ENCODE data around the gene TSHB. TPM values are rescaled to one million over a fixed set of nuclear protein-coding genes. Genes with fewer than 3 reads are reported as not detected.

The TSHB gene
- total RNA-seq, 1 experiment from 2014 or later: not detected

- DNase-seq (ENCODE audit: low read depth): no peak
Measured at GRCh38 chr1:115059316-115059715, 29.7 kb downstream of the TSHB start.

- no peak for DNase-seq (ENCODE audit: low read depth)
Measured at GRCh38 chr1:115060501-115060900, 30.9 kb downstream of the TSHB start.

- peak; percentile 99 for DNase-seq (ENCODE audit: low read depth)
Measured at GRCh38 chr1:115062542-115063004, 32.9 kb downstream of the TSHB start.

GRCh38 chr1:115063228-115063901 lies 33.7 kb downstream of the TSHB start:
- DNase-seq (ENCODE audit: low read depth): peak; percentile 78

DNA sequence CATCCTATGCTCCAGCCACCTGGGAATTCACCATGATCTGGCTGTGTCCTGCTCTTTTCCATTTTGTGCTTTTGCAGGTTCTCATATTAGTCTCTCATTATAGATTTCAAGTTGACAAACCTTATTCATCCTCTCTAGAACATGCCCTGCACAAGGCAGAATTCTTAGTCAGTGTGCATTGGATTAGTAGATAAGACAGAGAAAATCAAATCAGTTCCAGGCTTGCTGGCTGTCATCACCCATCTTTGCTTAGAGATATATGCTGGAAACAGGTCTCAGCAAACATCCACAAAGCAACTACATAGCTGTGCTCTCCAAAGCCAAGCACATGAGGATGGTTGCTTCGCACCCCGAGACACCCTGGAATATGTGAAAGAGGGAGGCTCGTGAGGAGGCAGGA lies 34.8 kb downstream of the TSHB start:
- DNase-seq (ENCODE audit: low read depth): no peak

DNA sequence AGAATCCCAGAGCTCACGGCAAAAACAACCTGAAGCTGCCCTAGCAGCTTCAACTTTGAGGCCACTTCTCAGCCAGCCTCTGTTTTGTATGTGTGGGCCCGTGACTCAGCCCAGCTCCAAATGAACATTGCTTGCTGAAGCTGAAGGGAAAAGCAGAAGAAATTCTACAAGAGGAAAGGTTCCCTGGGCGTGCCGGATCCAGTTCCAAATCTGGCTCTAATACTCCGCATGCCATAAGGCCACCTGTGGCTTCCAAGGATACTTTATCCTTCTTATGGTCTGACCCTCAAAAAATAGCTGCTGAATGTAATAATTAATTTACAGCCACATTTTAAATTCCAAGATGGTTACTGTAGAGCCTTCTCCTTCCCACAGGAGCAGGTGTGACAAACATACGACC lies 35.4 kb downstream of the TSHB start:
- DNase-seq (ENCODE audit: low read depth): peak; percentile 74

GRCh38 chr1:115067161-115067859 lies 37.7 kb downstream of the TSHB start:
- DNase-seq (ENCODE audit: low read depth): peak; percentile 92

- DNase-seq (ENCODE audit: low read depth): peak; percentile 97
Measured at GRCh38 chr1:115068826-115069585, 39.4 kb downstream of the TSHB start.

DNA sequence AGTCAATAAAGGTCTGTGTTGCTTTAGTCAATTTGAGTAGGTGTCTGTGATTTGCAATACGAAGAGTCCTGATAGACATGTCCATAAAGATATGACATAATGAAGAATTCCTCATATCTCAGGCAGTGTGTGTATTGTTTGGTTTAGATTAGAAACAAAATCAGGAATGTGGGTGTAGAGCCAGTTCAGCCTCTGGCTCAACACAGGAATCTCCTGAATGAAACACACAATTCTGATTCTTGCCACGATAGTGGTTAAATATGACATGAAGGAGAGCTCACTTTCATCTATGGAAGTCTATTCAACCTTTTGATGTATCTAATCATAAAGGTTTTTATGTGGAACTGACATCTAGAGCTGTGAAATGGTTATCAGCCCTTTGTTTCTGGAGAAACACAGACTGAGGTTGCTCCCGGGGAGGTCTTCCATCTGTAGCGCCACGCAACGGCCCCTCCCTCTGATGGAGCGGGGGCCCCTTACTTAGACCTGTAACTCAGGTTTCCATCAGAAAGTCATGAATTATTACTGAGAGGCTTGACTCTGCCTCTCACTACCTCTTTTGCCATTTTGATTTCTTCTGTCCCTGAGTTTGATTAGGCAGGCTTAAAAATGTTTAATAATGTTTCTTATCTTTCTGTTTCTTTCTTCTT lies 40.2 kb downstream of the TSHB start:
- peak; percentile 63 for DNase-seq (ENCODE audit: low read depth)

DNA sequence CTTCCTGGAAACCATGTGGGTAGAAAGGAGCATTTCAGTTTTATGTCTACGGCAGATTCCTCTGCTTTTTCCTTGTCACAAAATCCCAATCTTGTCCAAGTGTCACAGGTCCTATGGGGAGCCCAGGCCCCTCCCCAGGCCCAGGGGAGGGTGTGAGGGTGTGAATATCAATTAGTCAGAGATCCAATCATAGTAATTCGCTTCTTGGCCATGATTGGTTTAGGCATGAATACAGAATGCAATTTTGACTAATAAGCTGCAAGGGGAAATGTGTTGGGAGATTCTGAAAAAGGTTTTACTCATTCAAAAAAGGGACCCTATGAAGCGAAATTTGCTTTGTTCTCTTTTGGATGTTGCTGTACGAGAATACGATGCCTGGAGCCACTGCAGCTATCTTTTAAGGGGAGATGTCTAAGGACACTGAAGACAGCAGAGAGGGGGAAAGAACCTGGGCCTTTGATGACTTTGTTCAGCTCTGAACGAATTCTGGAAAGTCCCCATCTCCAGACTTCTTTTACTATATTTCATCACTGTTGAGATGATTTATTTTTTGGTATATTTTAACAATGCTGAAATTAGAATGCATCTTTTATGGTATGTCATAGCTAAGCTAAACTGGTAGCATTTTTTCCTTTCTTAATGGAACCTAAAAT lies 41.5 kb downstream of the TSHB start:
- DNase-seq (ENCODE audit: low read depth): no peak

- DNase-seq (ENCODE audit: low read depth): no peak
Measured at GRCh38 chr1:115073298-115074087, 43.9 kb downstream of the TSHB start.

DNA sequence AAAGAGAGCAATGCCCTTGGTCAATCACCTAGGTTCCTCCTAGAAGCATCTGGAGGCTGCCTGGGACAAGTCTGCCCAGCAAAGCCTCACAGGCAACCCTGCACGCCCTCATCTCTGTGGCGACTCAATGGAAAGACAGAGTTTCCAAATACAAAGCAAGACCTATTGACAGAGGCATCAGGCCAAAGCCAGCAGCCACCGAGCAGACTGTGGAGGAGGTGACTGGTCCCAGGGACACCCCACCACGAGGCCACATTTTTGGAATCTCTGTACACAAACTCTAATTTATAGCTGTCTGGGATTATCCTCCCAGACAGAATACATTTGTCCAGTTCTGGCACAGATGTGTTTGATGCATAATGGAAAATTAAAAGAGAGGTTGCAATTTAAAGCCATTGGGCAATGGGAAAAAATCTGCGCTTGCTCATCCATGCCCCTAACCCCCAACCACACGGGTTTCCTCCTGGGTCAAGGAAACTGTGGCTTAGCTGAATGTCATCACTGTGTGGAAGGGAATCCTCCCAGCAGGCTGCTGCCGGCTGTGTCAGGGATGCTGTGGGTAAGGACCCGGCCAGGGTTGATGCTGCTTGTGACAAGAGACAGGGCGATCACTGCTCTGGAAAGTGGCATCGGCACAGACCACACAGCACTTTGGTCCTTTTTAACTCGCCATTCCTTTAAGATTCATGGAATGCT lies 45.4 kb downstream of the TSHB start:
- DNase-seq (ENCODE audit: low read depth): peak; percentile 53

- DNase-seq (ENCODE audit: low read depth): no peak
Measured at GRCh38 chr1:115076384-115076915, 46.8 kb downstream of the TSHB start.

DNA sequence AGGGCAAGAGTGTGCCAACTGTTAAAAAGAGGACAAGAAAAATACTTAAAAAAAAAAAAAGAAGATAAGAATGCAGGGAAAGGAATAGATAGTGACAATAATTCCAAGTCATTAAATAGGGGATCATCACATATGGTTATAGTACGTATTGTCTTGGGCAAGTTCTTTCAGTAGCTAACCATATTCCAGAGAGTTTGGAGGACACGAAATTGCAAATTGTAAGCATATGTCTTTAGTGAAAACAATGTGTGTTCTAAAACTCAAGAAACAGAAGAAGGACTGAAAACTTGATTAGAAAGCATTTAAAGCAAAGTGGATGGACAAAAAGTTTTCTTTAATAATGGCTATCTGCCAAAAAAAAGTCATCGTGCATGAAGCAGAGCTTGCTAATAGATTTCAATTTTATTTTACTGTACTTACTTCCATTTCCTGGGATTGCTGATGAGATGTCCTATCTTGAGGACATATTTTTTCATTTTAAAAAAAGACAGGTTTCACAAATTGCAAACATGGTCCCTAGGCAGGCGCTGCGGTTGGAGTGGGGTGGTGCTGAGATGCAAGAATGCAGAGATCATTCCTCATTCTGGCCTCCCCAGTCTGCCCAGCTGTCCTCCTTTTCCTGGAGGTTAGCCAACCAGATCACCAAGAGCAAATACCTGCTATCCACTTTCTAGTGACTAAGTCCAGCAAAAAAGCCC lies 47.8 kb downstream of the TSHB start:
- no peak for DNase-seq (ENCODE audit: low read depth)

GRCh38 chr1:115077984-115078330 lies 48.3 kb downstream of the TSHB start:
- no peak for DNase-seq (ENCODE audit: low read depth)

GRCh38 chr1:115078708-115079107 lies 49.1 kb downstream of the TSHB start:
- DNase-seq (ENCODE audit: low read depth): no peak

DNA sequence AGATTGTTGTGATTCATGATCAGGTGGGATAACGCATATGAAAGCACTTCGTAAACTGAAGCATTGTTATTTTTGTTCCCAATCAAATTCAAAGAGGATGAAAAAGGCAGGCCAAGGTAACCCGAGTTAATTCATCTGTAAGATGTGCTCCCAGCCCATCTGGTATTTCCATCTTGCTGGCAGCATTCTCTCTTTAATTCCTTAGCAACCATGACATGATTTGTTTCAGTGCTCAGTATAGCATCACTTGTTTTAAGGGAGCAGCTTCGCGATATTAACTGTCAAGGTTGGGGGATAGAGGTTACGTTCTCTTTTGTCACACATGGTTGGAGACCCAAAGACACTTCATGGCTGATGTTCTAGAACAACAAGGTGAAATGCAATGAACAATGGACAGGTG lies 53.3 kb downstream of the TSHB start:
- no peak for DNase-seq (ENCODE audit: low read depth)

All from Daoy (cell line).